Measurements from ENCODE around the gene AP2A2.

The AP2A2 gene

DNA sequence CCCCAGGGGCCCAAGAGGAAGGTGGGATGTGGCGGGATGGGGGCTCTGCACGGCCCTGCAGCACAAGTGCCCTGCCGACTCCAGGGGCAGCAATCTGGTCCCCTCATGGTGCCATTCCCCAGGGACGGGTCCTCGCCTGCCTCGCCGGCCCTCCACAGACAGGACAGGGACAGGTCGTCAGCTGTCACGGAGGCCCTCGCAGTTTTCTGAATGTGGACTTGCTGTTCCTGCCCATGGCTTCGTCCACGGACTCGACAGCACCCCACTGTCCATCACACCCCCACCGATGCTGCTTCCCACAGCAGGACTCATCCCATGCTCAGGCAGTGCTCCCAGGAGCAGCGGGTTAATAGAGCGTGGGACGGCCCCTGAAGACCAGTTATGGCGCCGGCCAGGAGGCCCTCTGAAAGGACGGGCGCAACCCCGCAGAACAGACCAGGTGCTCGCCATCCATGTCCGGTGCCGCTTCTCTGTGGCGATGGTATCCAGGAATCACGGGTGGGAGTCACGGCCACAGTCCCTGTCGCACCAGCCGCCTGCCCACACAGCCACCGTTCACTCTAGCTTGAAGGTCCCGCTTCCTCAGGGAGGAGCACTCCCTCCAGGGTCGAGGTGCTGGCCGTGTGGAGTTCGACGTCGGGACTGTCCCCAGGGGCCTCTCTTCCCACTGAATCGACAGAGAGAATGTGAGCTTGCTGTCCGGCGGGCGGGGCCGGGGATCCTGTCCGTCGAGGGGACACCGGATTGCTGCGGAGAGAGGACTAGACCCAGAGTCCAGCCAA, 130.5 kb downstream of the AP2A2 start:
- no peaks in the 10 kb centered on the region for H3K27me3 ChIP-seq (replicated peaks)
- TF ChIP-seq, protein P1, sequence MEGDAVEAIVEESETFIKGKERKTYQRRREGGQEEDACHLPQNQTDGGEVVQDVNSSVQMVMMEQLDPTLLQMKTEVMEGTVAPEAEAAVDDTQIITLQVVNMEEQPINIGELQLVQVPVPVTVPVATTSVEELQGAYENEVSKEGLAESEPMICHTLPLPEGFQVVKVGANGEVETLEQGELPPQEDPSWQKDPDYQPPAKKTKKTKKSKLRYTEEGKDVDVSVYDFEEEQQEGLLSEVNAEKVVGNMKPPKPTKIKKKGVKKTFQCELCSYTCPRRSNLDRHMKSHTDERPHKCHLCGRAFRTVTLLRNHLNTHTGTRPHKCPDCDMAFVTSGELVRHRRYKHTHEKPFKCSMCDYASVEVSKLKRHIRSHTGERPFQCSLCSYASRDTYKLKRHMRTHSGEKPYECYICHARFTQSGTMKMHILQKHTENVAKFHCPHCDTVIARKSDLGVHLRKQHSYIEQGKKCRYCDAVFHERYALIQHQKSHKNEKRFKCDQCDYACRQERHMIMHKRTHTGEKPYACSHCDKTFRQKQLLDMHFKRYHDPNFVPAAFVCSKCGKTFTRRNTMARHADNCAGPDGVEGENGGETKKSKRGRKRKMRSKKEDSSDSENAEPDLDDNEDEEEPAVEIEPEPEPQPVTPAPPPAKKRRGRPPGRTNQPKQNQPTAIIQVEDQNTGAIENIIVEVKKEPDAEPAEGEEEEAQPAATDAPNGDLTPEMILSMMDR (IDR thresholded peaks at IDR 0.05; ENCODE audit: low read depth, low read length, missing control alignments) = no peak
- in situ Hi-C loops (cut with HindIII; ENCODE audit: low pct_ligation_motif_present, low sequenced_read_pairs) = no loop called here
- no peaks in the 10 kb centered on the region for H3K36me3 ChIP-seq (replicated peaks)
- H3K4me3 ChIP-seq (ENCODE audit: low read depth, low read length) = no peak overlapping the region
- H3K27ac ChIP-seq = no peak overlapping the region
- DNase-seq = no peak

DNA sequence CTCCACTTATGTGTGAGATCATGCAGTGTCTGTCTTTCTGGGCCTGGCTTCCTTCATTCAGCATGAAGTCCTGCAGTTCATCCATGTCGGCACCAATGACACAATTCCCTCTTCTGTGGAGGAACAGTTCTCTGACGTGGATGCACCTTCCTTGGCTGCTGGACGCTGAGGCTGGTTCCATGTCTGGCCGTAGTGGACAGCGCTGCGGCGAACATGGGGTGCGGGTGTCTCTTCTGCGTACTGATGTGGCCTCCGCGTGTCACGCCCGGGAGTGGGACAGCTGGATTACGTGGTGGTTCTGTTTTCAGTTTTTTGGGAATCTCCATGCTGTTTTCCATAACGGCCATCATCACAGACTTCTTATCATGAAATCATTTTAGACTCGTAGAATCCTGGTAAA, 132.1 kb downstream of the AP2A2 start:
- Histone ChIP-seq H3K27me3 (replicated peaks) (no peaks in the 10 kb centered on the region), H3K27ac (no peak overlapping the region), H3K36me3 (replicated peaks) (no peaks in the 10 kb centered on the region), H3K4me3 (ENCODE audit: low read depth, low read length) (no peak overlapping the region)
- in situ Hi-C loops (cut with HindIII; ENCODE audit: low pct_ligation_motif_present, low sequenced_read_pairs) = no loop called here
- DNase-seq = no peak
- TF ChIP-seq, protein P1 (IDR thresholded peaks at IDR 0.05; ENCODE audit: low read depth, low read length, missing control alignments) = no peak

DNA sequence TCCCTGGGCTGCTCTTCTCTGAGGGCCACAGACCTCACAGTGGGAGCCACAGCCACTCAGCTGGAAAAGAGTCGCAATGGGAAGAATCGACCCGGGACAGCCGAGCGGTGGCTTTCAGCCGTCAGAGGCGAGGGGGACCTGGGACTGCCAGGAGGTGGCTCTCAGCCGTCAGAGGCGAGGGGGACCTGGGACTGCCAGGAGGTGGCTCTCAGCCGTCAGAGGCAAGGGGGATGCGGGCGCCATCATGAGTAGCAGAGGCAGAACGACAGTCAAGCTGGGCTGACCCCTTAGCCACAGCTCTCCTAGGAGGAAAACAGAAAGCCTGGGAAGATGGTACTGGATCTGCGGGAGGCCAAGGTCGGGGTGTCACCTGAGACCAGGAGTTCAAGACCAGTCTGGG, 134.1 kb downstream of the AP2A2 start:
- no peaks in the 10 kb centered on the region for H3K27me3 ChIP-seq (replicated peaks)
- in situ Hi-C loops (cut with HindIII; ENCODE audit: low pct_ligation_motif_present, low sequenced_read_pairs) = no loop called here
- TF ChIP-seq, protein P1 (IDR thresholded peaks at IDR 0.05; ENCODE audit: low read depth, low read length, missing control alignments) = no peak
- H3K27ac ChIP-seq = no peak overlapping the region
- DNase-seq = no peak
- H3K36me3 ChIP-seq (replicated peaks) = no peaks in the 10 kb centered on the region
- H3K4me3 ChIP-seq (ENCODE audit: low read depth, low read length) = no peak overlapping the region

DNA sequence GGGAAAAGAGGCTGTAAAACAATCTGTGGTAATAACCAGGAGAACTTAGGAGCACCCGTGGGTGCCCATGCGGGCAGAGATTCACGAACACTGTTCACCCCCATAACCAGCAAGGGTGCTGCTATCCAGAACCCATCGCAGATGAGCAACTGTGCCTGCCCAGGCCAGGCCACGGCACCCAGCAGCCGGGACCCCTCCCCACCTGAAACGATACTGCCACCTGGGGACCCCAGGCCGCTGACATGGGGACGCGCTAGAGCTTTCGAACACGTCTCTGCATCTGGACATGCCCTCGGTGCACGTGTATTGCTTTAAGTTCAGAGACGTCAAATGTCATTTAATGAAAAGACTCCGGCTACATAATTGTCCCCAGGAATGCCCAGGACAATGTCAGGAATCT, 134.7 kb downstream of the AP2A2 start:
- TF ChIP-seq, protein P1 (IDR thresholded peaks at IDR 0.05; ENCODE audit: low read depth, low read length, missing control alignments) = no peak
- no peak overlapping the region for H3K27ac ChIP-seq

DNA sequence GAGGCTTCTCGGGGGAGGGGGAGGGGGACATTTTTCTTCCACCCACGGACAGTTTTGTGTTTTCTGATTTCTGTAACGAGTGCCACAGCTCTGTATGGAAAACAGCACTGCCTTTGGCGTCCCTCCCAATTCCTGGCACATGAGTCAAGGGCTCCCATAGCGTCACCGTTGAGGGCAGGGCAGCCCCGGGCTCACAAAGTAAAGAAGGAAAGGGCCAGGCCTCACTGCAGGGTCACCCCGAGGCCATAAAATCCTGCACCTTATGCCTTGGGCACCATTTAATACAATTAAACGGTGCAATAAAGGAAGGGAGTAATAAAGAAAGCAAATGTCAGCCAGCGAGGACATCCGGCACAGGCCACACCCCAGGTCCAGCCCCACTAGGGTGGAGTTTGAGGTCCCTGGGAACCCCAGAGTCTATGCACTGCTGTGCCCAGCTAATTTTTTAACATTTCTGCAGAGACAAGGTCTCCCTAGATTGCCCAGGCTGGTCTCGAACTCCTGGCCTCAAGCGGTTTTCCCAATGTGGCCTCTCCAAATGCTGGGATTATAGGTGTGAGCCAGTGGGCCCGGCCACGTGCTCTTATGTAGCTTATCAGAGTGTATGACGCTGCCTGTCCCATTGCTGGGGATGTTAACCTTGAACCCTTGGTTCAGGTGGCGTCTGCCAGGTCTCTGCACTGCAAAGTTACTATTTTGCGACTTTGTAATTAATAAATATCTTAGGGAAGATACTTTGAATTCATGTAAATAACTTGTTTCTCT, 135.4 kb downstream of the AP2A2 start:
- Histone ChIP-seq H3K36me3 (replicated peaks) (no peaks in the 10 kb centered on the region), H3K27me3 (replicated peaks) (no peaks in the 10 kb centered on the region), H3K4me3 (ENCODE audit: low read depth, low read length) (no peak overlapping the region), H3K27ac (no peak overlapping the region)
- TF ChIP-seq, protein P1 (IDR thresholded peaks at IDR 0.05; ENCODE audit: low read depth, low read length, missing control alignments) = no peak
- in situ Hi-C loops (cut with HindIII; ENCODE audit: low pct_ligation_motif_present, low sequenced_read_pairs) = no loop called here
- DNase-seq = peak; percentile 83

More for the DNA sequence above, 134.7 kb downstream of the AP2A2 start:
- no peak for DNase-seq
- Histone ChIP-seq H3K4me3 (ENCODE audit: low read depth, low read length) (no peak overlapping the region), H3K36me3 (replicated peaks) (no peaks in the 10 kb centered on the region), H3K27me3 (replicated peaks) (no peaks in the 10 kb centered on the region)
- in situ Hi-C loops (cut with HindIII; ENCODE audit: low pct_ligation_motif_present, low sequenced_read_pairs) = no loop called here
